Activated CD4-positive, alpha-beta T cell treated with anti-CD3 and anti-CD28 coated beads, Interleukin-2, amount 50 U/mL, for 1 hour (primary cell): ENCODE data around the gene ITM2C.

ENCODE experiments used
- DNase-seq: peaks from one replicate; pipeline ENCODE4 v3.0.0-alpha.2; 2020

ITM2C gene, protein sequence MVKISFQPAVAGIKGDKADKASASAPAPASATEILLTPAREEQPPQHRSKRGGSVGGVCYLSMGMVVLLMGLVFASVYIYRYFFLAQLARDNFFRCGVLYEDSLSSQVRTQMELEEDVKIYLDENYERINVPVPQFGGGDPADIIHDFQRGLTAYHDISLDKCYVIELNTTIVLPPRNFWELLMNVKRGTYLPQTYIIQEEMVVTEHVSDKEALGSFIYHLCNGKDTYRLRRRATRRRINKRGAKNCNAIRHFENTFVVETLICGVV

GRCh38 chr2:230864605-230865306, at the start of gene ITM2C:
Gene ITM2C (plus strand): TSS chr2:230864942. CDS start chr2:230865026, 84 bp downstream.
- DNase-seq = peak; percentile 73

DNA sequence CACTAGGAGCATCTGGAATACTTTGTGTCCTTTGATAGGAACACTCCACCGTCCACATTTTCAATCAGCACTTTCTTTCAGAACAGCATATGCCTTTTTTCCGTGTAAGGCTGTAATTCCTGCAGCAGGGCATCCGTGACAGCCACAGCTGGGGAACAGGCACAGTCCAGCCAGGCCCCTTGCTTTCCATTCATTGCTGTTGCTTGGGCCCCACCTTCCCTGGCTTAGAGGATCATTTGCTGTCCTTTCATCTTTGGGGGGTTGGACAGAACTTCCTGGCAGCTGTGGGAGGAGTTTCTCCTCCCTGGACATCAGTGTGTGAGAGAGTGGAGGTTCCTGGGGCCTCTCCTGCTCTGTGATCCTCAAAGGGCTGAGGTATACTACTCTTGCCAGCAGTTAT, 49.7 kb upstream of the ITM2C start:
- DNase-seq = no peak

- no peak for DNase-seq
These were observed 48.0 kb upstream of the ITM2C start for GRCh38 chr2:230816735-230817134.

- DNase-seq = no peak
These were observed 45.3 kb upstream of the ITM2C start for GRCh38 chr2:230819433-230819832.

DNA sequence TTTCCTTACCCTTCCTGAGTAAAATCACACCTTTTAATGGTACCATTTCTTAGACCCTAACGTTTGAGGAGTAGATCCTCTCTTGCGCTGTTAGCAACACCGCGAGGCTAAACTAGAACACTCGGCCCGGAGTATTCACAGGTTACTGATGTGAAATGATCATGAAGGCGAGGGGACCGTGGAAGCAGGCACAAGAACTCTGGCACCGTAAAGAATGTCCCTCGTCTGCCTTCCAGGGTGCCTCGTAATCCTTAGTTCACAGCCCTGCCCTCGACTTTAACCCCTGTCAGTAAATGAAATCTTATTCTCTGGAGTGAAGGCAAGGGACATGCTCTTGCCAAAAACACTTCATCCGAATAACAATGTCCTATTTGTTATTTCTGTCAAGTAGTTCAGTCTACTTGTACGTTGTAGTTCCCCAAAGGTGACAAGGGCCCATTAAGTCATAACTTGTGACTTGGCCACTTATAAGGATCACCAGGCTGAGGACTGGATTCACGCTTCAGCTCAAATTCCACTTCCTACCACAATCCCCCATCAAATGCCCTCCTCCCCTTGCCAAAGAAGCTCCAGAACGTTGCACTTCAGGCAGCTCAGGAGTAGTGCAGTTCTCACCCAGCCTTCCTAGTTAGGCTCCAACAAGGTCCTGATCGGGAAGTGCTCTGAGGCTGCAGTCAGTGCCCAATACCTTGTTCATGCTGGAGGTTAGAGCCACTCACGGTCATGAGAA, 43.3 kb upstream of the ITM2C start:
- no peak for DNase-seq

DNA sequence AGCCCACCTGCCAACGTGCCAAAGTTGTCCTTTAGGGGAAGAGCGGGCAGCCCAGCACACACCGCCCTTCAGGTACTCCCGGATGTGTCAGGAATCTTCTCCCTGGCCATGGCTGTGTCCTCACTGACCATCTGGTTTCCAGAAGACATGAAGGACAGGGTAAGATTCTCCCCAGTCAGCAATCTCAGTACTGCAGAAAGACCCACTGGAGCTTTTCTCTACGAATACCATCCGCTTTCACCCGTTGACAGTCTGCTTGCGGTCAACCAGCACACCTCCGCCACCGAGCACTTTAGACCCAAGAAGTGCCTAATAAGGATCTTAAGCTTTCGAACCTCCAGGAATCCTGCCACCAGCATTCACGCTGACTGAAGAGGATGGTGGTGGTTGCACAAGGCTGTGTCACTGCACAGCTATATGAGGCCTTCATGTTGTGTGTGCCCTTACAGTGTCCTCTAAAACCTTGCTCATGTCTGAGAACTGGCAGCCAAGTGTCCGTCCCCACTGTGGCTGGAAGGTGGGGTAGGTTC, 42.7 kb upstream of the ITM2C start:
- no peak for DNase-seq

DNA sequence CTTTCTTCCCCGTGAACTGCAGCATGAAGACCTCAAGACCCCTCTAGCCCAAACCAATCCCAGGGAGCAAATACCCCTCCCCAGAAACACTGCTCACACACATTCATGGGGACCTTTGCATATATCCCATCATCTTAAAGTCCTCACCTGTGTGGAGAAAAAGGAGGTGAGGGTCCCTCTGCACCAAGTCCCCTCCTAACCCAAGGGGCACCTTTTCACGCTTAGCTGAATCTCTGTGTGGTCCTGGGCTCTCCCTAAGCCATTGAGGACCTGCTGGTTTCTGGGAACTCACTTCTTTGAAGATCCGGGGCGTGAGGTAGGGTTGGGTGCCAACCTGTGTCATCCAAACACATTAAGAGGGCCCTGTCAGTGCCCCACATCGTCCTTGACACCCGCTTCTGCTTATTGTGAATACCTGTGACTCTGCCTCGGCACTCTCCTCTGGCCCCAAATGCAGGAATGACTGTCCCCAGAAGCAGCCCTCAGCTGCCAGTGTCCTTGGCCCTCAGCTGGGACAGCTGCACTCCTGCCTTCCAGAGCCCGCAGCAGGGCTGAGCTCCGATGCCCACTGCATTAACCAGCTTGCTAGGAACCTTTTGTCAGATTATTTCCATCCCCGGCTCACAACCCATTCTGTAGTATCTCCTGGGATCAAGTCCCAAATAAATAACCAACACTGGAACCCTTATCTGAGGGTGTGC, 41.3 kb upstream of the ITM2C start:
- no peak for DNase-seq

GRCh38 chr2:230824406-230824978, 40.2 kb upstream of the ITM2C start:
- peak; percentile 25 for DNase-seq

- no peak for DNase-seq
These were observed 39.4 kb upstream of the ITM2C start for GRCh38 chr2:230825354-230825753.

GRCh38 chr2:230827774-230828271, 36.9 kb upstream of the ITM2C start:
- DNase-seq = no peak

DNA sequence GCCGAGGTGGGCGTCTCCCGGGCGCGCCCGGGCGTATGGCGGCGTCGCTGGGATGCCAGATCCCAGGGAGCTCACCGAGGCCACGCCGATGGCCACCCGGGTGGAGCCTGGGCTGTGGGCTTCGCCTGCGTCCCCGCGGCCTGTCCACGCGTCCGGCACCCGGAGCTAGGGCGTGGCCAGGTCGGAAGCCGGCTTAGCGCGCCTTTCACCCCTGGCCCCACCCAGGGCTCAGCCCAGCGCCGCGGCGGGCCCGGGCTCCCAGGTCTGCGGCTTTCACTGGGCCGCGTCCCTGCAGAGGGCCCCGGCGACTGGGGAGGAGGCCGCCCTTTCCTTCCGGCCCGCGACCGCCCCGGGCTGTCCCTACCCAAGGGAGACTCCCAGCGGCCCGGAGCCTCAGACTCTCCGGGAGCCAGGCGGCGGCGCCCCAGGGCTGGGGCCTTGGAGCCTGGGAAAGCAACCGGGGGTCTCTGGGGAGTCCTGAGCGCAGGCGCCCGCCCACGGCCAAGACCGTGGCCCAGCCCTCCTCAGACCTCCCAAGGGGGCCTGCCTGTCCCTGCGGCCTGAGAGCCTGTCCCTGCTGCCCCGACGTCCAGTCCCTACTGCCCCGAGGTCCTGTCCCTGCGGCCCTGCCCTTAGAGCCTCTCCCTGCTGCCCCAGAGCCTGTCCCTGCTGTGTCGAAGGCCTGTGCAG, 36.3 kb upstream of the ITM2C start:
- DNase-seq = no peak

GRCh38 chr2:230829293-230829692, 35.4 kb upstream of the ITM2C start:
- DNase-seq = no peak

GRCh38 chr2:230829959-230830358, 34.8 kb upstream of the ITM2C start:
- no peak for DNase-seq

GRCh38 chr2:230830428-230830827, 34.3 kb upstream of the ITM2C start:
- DNase-seq = no peak

GRCh38 chr2:230840301-230840700, 24.4 kb upstream of the ITM2C start:
- no peak for DNase-seq

GRCh38 chr2:230842473-230842872, 22.3 kb upstream of the ITM2C start:
- no peak for DNase-seq

DNA sequence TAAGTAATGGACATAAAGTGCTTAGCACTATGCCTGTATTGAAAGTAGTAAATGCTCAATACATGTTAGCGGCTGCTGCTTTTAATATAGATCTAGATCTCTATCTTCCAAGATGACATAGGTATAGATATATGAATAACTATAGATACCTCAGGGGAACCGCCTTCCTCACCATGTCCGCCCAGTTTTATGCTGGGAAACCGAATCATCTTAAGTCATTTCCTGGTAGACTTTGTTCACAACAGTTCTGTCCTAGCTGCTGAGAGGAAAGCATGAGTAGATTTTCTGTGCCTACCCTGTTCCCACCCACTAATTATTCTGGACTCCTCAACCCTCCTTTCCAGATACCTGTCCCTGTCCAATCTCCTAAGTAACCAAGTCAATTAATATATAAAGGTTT, 21.6 kb upstream of the ITM2C start:
- DNase-seq = no peak

GRCh38 chr2:230846360-230846759, 18.4 kb upstream of the ITM2C start:
- no peak for DNase-seq

GRCh38 chr2:230847883-230848388, 16.8 kb upstream of the ITM2C start:
- DNase-seq = peak; percentile 88

- DNase-seq = peak; percentile 69
These were observed 14.9 kb upstream of the ITM2C start for GRCh38 chr2:230849633-230850357.

DNA sequence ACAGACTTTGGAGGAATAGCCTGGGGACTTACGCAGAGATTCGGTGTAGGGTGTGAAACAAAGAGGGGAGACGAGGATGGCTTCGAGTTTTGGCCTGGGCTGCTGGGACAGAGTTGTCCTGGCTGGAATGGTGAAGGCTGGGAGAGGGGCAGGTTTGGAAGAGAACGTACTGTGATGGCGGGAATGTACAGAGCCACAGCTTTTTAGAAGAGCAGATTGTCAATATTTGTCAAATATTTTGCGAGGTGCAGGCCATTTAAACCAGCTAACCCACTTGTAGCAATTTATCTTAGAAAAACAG, 14.4 kb upstream of the ITM2C start:
- no peak for DNase-seq
